Urothelium cell line (cell line): Measurements from ENCODE around the gene MROH2B.
"Not testable (repeated sequence)": the region's sequence is repeated elsewhere in the genome, so short reads cannot be mapped to it uniquely, and the experiment has no call there.

Source experiments
- DNase-seq: peaks from one replicate; pipeline ENCODE4 v3.0.0; 2011; ENCODE audit warnings: low spot score, mixed read lengths
- FAIRE-seq: peaks from 2 replicates; lab custom pipeline; 2011; peaks lifted over from hg19 to GRCh38; lab: Jason Lieb, UNC

Gene MROH2B

DNA sequence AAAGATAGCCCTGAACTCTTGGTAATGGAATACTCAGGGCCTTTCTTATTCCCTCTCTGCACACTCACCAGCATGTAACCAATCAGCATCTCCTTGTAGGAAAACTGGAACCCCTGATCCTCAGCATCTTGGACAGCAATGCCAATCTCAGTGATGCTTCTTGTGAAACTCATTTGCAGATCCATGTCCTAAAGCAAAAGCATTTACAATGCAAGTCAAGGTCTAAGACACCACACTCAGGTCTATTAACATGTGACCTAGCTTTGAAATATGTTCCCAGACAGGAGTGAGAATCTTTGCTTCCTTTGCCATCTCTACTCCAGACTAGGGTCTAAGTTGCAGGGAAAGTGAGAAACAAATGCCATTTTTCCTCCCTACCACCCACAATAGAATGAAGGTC is 38.2 kb downstream of the MROH2B start:
- DNase-seq (no peak), FAIRE-seq (no peak)

- FAIRE-seq, DNase-seq: not testable (repeated sequence)
These were observed 48.5 kb downstream of the MROH2B start for GRCh38 chr5:41022600-41022999.

- DNase-seq, result no peak
- no peak for FAIRE-seq
These were observed 58.8 kb downstream of the MROH2B start for GRCh38 chr5:41012318-41012717.

GRCh38 chr5:41010572-41010971 is 60.6 kb downstream of the MROH2B start:
- no peak for DNase-seq
- no peak for FAIRE-seq

DNA sequence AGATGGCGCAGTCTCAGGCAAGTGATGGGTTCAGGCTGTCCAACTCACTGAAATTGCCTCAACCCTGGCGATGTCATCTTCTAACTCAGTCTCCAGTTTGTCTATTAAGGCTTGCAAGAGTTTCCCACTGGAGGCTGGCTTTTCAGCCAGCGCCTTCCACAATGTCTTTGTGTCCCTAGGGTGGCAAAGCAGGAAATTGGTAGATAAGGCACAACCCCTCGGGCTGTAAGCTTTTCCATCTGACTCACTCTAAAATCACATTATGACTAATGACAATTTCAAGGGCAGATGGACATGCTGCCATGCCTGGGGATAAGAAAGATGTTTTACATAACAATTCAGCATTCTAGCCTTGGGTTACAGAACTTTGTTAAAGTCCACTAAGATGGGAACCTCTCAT is 61.9 kb downstream of the MROH2B start:
- peak; percentile 35 for DNase-seq
- FAIRE-seq, result no peak

DNA sequence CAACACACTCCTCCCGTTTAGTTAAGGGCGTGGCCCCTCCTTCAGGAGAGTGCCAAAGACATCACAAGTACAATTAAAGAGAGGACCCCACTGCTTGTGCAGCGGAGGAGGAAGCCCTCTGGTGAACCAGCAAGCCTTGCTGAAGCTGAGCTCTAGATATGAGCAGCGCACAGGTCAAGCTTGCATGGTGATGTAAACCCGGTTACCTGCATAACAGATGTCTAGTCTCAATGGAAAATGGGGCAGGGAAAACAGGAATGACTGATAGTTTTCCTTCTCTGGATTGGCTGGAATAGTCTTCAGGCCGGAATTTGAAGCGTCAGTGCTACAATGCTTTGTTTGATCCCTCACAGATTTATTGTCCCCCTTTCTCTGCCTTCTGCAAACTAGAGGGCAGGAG is 66.2 kb downstream of the MROH2B start:
- FAIRE-seq (no peak), DNase-seq (no peak)

DNA sequence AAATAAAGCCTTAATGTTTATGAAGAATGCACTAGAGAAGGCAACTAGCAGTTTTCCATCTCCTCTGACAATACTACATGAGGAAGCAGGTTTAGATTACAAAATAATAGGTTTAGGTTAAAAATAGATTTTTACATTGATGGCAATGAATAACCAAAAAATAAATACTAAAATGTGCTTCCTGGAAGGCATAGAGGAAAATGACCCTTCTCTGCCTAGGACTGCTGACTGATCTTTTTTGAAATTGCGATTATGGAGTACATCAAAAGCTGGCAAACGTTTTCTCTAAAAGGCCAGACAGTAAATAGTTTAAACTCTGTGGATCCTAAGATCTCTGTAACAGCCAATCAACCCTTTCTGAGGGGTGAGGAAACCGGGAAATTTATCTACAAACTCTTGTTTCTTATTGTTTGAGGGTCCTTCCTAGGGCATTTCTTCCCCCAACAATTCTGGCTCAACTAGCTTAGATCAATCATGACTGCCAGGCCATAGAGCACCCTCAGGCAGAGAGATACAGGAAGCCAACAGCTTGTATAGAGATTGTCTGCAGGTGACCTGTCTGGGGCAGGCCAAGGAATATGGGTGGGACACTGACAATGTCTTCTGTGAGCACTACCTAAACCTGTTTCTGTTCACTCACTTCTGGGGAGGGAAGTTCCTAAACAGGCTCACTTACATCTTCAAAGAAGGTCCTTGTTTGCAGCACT is 67.3 kb downstream of the MROH2B start:
- DNase-seq (no peak), FAIRE-seq (no peak)

DNA sequence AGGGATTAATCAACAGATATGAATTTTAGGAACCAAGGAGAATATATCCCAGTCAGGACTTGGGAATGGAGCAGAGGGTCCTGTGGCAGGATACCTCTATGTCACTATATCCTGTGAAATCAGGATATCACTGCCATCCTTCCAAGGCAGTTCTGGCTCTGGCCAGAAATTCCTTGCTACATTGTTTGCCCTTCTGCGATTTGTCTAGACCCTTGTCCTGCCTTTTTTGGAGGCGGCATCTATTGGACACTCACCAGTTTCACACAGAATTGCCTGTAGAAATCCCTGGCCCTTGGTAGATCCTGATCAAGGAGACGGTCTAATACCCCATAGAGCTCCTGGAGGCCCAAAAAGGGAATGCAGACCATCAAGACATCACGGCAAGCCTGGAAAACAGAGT is 71.2 kb downstream of the MROH2B start:
- DNase-seq, result no peak
- FAIRE-seq, result no peak

- DNase-seq (no peak), FAIRE-seq (no peak)
These were observed 72.0 kb downstream of the MROH2B start for GRCh38 chr5:40999142-40999541.

- FAIRE-seq (no peak), DNase-seq (no peak)
These were observed 75.1 kb downstream of the MROH2B start for GRCh38 chr5:40995801-40996586.

DNA sequence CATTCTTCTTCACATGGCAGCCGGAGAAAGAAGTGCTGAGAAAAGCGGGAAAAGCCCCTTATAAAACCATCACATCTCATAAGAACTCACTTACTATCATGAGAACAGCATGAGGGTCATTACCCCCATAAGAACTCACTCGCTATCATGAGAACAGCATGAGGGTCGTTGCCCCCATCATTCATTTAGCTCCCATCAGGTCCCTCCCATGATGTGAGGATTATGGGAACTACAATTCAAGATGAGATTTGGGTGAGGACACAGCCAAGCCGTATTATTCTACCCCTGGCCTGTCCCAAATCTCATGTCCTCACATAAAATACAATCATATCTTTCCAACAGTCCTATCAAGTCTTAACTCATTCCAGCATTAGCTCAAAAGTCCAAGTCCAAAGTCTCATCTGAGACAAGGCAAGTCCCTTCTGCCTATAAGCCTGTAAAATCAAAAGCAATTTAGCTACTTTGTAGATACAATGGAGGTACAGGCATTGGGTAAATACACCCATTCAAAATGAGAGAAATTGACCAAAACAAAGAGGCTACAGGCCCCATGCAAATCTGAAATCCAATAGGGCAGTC is 79.1 kb downstream of the MROH2B start:
- FAIRE-seq, result no peak
- no peak for DNase-seq

DNA sequence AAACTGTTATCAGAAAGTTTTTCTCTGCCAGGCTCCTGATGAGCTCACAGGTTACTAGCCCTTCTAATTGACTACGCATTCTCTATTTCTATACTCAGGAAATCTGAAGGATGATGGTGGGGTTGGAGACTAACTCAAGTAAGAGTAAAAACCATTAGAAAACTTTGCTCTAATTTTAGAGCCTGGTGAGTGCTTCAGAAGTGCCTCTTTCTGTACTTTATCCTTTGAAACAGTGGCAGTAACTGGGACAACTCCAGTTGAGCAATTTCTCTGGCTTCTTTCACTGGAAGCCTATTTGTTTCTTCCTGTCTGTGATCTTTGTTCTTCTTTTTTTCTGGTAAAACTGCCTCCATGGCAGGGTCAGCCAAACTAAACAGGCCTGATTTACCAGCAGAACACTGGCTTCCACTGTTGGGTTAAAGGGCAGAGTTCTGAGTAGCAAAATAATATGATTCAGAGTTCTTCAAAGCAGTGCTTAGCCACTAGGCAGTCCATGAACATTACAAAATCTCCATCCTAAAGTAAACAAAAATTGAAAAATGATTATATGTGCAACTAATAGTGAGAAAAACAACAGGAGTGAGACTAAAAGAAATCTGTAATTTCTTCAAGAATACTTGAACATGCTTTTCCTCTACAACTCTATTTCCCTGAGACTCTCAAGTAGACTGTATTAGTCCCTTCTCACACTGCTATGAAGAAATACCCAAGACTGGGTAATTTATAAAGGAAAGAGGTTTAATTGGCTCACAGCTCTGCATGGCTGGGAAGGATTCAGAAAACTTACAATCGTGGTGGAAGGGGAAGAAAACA is 79.8 kb downstream of the MROH2B start:
- DNase-seq, result no peak
- FAIRE-seq, result no peak

GRCh38 chr5:40988746-40989510 is 82.2 kb downstream of the MROH2B start:
- DNase-seq (no peak), FAIRE-seq (no peak)

DNA sequence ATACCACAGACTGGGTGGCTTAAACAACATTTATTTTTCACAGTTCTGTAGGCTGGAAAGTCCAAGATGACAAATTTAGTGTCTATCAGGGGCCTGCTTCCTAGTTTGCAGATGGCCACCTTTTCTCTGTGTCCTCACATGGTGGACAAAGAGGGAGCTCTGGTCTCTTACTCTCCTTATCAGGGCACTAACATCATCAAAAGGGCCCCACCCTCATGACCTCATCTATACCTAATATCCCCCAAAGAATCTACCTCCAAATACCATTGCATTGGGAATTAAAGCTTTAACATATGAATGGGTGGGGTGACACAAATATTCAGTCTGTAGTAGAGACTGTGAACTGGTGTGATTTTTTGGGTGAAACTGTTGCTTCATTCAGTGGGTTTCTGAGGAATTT is 83.8 kb downstream of the MROH2B start:
- FAIRE-seq (no peak), DNase-seq (no peak)

GRCh38 chr5:40986666-40987065 is 84.5 kb downstream of the MROH2B start:
- DNase-seq (no peak), FAIRE-seq (no peak)

- no peak for FAIRE-seq
- DNase-seq, result no peak
These were observed 85.6 kb downstream of the MROH2B start for GRCh38 chr5:40985501-40985900.

DNA sequence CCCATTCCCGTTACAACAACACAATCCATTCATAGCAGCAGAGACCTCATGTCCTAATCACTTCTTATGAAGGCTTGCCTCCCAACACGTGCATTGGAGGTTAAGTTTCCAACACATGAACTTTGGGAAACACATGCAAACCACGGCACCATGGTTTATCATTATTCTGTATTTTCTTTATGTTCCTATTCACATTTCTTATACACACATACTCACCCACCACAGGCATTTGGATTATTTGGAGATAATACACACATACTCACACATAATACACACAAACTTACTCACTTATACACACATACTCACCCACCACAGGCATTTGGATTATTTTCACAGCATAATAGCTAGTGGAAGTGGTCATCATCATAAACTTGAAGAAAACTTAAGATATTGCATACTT is 86.3 kb downstream of the MROH2B start:
- FAIRE-seq (no peak), DNase-seq (no peak)

DNA sequence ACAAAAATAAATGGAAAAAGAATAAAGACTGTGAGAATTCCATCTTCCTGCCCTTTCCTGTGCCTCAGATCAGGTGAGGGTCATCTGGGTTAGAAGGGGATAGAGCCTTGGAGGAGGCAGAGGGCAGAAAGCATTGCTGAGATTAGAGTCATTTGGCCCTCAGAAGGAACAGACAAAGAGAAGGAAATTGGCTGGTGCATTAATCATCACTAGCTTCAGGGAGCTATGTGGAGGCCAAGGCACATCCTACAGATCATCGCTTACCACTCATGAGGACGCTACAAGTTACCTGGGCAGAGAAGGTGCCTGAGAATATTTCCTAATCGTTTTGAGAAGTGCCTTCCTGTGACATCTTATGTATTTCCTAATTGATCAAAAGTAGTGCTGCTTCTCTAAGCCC is 87.4 kb downstream of the MROH2B start:
- DNase-seq (no peak), FAIRE-seq (no peak)

- no peak for FAIRE-seq
- DNase-seq, result no peak
These were observed 89.7 kb downstream of the MROH2B start for GRCh38 chr5:40981420-40981819.

DNA sequence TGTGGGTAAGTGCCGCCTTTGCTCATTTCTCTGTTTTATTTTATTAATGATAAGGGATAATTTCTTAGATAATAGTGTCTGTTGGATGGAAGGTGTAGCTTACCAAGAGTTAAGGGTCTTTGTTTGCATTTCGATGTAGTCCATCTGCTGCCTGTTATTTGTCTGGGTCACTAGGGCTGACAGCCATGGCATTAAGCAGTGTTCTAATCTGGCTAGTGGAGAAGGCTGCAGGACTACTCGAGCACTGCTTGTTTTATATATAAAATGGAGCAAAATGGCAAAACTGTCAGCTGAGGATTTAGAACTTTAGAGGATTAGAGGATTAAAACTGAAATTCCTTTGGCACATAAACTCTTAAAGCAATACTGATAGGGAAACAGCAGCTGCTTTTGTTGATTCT is 94.3 kb downstream of the MROH2B start:
- no peak for FAIRE-seq
- no peak for DNase-seq

DNA sequence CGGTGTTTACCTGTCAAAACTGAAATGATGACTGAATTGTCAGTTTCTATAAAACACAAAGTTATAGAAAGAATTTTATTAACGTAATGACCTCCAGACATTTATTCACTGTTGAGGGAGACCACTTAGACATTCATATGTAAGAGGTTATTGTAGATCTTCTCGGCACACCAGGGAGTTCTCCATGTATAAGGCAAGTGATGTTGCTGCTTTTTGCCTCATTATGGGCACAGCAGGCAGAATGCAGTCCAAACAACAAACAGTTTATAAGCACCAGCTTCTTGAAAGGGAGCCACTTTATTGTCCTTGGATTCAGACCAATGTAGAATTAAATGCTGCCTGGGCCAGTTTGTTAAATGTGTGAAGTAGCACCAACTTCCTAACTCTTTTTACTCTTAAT is 95.1 kb downstream of the MROH2B start:
- DNase-seq (no peak), FAIRE-seq (no peak)
